ENCODE measurements around the gene LHFPL3.

LHFPL3 gene

GRCh38 chr7:104883718-104884452 is 555.5 kb downstream of the LHFPL3 start:
- in situ Hi-C loops (cut with HindIII; ENCODE audit: low sequenced_read_pairs): no loop called here

- in situ Hi-C loops (cut with HindIII; ENCODE audit: low sequenced_read_pairs): no loop called here
Observed at GRCh38 chr7:104886651-104887050, 558.2 kb downstream of the LHFPL3 start.

DNA sequence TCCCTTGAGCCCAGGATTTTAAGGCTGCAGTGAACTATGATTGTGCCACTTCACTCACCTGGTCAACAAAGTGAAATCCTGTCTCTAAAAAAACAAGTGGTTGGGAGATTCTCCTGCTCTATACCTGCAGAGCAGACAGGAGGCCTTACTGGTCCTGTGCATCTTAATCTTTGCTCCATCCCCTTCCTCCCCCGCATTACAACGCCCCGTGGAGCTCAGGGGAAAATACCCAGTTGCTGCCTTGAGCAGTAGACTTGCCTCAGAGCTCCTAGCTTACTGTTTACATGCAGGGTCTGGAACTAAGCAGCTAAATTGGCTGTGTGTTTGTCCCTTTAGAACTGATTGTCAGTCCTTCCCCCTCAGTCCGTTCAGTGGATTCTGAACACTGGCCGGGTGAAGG is 561.8 kb downstream of the LHFPL3 start:
- in situ Hi-C loops (cut with HindIII; ENCODE audit: low sequenced_read_pairs): no loop called here

DNA sequence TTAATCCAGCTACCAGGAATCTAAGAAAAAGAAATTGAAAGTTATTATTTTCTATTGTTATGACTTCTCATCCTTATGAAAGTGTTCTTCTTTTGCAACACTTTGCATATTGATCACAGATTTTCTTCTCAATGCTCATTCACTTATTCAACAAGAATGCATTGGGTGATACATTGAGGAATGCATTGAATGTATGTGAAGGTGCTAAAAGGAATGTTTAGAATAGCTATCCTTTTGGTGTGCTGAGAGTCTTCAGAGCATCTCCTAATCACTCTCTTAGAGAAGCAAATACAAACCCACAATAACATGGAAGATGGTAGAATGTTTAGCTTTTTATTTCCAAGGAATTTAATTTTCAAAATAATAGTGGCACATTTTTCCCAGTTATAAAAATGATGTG is 563.5 kb downstream of the LHFPL3 start:
- in situ Hi-C loops (cut with HindIII; ENCODE audit: low sequenced_read_pairs): no loop called here

GRCh38 chr7:104894314-104894713 is 565.9 kb downstream of the LHFPL3 start:
- in situ Hi-C loops (cut with HindIII; ENCODE audit: low sequenced_read_pairs): no loop called here

DNA sequence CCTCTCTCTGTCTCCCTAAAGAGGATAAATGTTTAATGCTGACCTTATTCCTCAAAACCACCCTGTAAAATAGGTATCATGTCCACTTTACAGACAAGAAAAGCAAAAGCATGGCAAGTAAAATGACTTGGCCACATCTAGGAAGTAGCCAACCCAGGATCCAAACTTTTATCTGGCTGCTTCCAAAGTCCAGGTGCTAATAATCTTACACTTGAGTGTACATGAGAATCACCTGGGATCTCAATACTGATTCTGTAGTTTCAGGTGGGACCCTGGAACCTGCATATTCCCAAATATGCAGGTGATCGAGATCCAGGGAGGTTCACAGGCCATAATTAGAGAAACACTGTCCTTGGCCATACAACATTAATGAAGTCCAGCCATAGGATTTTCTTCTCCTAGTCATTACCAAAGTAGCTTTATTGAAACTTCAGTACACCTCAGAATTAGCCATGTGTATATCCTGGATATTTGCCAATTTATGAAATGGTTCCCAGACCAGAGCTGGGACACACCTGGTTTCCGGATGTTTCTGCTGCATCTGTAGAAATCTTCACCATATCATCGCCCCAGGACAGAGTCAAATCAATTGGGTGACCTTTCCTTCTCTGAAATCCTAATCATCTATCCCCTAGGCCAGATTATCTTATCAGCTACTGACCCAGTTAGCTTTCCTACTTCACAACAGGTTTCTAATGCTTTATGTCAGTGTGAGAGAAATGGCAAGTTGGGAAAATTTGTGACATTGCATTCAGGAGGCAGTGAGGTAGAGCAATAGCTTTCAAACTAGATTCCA is 566.5 kb downstream of the LHFPL3 start:
- in situ Hi-C loops (cut with HindIII; ENCODE audit: low sequenced_read_pairs): no loop called here

GRCh38 chr7:104895522-104896236 is 567.3 kb downstream of the LHFPL3 start:
- in situ Hi-C loops (cut with HindIII; ENCODE audit: low sequenced_read_pairs): no loop called here

DNA sequence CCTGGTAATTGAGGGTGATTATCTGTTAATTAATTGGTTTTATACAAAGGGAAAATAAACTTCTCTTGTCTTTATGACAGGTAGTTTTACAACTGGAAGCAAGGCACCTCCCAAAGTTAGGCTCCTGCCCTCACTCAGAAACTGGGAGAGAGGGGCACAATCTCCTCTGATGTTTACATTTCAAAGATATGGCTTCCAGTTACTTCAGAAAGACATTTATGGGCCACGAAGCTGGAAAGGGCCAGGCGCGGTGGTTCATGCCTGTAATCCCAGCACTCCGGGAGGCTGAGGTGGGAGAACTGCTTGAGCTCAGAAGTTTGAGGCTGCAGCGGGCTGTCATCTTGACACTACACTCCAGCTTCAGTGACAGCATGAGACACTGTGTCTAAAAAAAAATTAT is 570.0 kb downstream of the LHFPL3 start:
- in situ Hi-C loops (cut with HindIII; ENCODE audit: low sequenced_read_pairs): no loop called here

GRCh38 chr7:104900525-104901239 is 572.3 kb downstream of the LHFPL3 start:
- in situ Hi-C loops (cut with HindIII; ENCODE audit: low sequenced_read_pairs): no loop called here

DNA sequence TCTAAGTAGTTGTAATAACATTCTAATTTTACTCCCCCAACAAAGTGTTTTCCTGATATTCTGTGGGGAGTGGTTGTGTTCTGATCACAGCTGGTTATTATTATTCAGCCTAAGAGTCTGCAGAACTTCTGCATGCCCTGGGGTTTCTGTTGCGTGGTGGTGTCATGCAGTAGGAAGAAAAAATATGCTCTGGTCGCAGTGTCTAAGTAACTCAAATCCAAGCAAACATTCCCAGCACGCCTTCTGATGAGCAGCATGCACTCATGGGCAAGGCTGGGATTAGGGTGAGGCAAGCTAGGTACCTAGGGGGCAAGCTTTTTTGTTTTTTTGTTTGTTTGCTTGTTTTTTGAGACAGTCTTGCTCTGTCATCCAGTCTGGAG is 572.8 kb downstream of the LHFPL3 start:
- in situ Hi-C loops (cut with HindIII; ENCODE audit: low sequenced_read_pairs): no loop called here

- in situ Hi-C loops (cut with HindIII; ENCODE audit: low sequenced_read_pairs): no loop called here
Observed at GRCh38 chr7:104902183-104902582, 573.8 kb downstream of the LHFPL3 start.

DNA sequence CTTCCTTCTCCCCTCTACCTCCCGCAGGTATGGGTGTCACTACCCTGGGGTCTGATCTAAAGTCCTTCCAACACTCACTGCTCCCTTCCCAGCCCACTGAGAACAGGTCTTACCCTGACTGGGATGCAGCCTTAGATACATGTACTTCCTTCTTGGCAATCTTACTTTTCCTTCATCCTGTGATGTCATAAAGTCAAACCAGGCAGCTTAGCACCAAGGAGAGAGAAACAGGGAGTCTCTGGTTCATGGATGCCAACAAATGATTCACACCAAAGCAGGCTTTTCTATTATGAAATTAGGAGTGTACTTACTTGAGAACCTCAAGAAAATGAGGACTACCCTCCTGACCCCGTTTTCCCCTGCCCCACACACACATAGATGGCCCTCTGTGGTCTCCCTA is 574.6 kb downstream of the LHFPL3 start:
- in situ Hi-C loops (cut with HindIII; ENCODE audit: low sequenced_read_pairs): no loop called here

DNA sequence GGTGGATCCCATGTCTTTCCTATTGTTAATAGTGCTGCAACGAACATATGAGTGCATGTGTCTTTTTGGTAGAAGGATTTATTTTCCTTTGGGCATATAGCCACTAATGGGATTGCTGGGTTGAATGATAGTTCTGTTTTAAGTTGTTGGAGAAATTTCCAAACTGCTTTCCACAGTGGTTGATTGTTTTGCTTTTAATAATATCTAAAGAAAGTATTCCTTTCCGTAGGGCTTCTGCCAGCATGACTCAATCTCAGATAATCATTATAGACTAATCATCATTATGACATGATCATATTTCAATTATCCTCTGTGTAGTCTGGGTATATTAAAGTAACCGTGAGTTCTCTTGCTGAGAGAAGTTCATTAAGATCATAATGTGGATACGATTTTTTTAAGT is 575.4 kb downstream of the LHFPL3 start:
- in situ Hi-C loops (cut with HindIII; ENCODE audit: low sequenced_read_pairs): no loop called here

GRCh38 chr7:104906032-104906431 is 577.6 kb downstream of the LHFPL3 start:
- in situ Hi-C loops (cut with HindIII; ENCODE audit: low sequenced_read_pairs): no loop called here

GRCh38 chr7:104906556-104906955 is 578.2 kb downstream of the LHFPL3 start:
- in situ Hi-C loops (cut with HindIII; ENCODE audit: low sequenced_read_pairs): no loop called here

DNA sequence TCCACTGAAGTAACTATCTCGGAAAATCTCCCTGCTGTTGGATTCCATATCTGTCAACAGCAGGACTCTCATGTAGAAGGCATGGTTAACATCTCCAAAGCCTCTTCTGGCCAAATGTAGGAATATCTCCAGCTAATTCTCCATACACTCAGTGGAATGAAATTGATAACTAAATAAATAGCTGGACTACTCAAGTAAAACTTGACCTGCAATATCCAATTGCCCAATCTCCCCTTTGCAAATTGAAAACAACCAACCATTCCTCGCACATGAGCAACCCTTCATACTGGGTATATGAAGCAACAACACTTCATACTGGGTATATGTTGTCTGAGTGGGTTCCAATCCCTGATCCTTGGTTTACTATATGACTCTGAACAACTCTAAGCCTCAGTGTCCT is 580.2 kb downstream of the LHFPL3 start:
- in situ Hi-C loops (cut with HindIII; ENCODE audit: low sequenced_read_pairs): no loop called here

- in situ Hi-C loops (cut with HindIII; ENCODE audit: low sequenced_read_pairs): no loop called here
Observed at GRCh38 chr7:104909096-104909495, 580.7 kb downstream of the LHFPL3 start.

DNA sequence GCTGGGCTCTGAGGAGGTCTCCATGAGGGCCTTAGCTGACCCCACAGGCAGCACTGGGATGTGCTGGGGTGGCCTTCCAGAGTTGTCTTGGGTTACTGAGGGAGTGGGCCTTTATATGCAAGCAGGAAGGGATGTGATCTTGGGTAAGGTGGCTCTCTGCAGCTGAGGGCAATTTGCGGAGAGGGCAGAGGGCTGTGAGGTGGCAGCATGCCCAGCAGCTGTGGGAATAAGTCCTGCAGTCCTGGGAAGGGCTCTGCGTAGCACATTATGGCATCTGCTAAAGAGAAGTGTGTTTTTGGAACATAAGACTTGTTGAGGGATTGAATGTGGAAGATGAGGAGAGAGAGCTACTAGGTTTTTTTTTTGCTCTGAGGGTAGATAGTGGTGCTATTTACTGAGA is 586.0 kb downstream of the LHFPL3 start:
- in situ Hi-C loops (cut with HindIII; ENCODE audit: low sequenced_read_pairs): no loop called here

DNA sequence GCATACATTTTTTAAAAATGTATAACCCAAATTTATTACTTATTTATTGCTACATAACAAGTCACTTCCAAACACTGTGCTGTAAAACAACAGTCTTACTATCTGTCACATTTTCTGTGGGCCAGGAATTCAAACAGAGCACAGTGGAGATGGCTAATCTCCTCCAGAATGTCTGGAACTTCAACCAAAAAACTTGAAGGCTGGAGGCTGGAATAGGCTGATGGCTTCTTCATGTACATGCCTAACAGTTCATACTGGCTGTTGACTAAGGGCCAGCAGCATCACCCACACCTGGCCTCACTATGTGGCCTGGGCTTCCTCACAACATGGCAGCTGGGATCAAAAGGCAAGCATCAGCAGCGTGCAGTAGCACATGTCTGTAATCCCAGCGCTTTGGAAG is 593.2 kb downstream of the LHFPL3 start:
- in situ Hi-C loops (cut with HindIII; ENCODE audit: low sequenced_read_pairs): no loop called here

DNA sequence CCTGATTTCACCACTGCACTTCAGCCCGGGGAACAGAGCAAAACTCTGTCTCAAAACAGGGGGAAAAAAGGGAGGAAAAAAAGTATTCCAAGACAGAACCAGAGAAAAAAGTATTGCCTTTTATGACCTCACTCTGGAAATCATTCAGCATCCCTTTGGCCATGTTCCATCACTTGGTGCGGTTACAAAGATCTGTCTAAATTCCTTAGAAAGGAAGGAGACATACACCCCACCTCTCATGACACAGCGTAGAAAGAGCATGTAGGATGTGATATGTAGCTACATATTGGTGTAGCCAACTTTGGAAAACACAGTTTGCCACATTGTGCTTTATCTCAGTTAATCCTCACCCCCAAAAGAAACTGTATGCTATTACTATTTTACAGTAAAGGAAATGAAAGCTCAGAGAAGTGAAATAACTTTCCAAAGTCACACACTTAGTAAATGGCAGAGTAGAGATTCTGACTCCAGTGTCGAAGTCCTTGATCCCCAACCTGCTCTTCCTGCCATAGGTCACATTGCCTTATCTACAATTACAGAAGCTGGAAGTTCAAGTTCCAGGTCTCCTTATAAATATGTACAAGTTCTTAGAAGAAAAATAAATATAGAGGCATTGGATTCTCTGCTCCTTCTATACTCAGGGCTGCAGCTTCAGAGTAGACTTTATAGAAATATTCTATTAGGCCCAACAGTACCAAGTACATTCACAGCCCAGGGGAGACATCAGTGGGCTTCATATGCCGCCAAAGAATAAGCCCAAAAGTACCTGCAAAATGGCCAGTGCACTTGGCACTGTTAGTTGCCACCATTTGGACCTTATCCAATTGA is 594.0 kb downstream of the LHFPL3 start:
- in situ Hi-C loops (cut with HindIII; ENCODE audit: low sequenced_read_pairs): no loop called here

All from DLD1 (cell line).